Neuron (in vitro differentiated cells): Measurements from ENCODE around the gene EFCAB9.

Experiments
- H2AFZ ChIP-seq: one replicate; pipeline ENCODE4 v1.6.1; 2013; ENCODE audit warnings: low read depth, mild to moderate bottlenecking, inconsistent platforms, low read length, moderate library complexity
- H3K27me3 ChIP-seq: one replicate; pipeline ENCODE4 v1.6.1; 2013; ENCODE audit warnings: low read length; ENCODE audit not compliant: insufficient read depth
- H3K36me3 ChIP-seq: one replicate; pipeline ENCODE4 v1.6.1; 2013; ENCODE audit warnings: low read length; ENCODE audit not compliant: insufficient read depth
- H3K4me1 ChIP-seq: one replicate; pipeline ENCODE4 v1.6.1; 2013; ENCODE audit warnings: low read length; ENCODE audit not compliant: insufficient read depth
- H3K4me3 ChIP-seq: 2 replicates; pipeline ENCODE4 v1.5.1; 2013; ENCODE audit warnings: mild to moderate bottlenecking, low read length, moderate library complexity
- H3K9me3 ChIP-seq: one replicate; pipeline ENCODE4 v1.6.1; 2013; ENCODE audit warnings: low read length

Gene EFCAB9

DNA sequence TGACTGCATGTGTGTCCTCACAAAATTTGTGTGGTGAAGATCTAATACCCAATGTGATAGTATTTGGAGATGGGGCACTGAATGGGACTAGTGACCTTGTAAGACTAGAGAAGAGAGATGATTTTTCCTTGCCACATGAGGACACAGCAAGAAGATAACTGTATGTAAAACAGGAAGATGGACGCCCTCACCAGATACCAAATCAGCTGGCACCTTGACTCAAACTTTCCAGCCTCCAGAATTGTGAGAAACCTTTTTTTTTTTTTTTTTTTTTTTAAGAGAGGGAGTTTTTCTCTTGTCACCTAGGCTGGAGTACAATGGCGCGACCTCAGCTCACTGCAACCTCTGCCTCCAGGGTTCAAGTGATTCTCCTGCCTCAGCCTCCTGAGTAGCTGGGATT lies 49.3 kb downstream of the EFCAB9 start:
- no peak overlapping the region for H3K4me3 ChIP-seq
- H3K9me3 ChIP-seq, result peaks cover 6% of the 10 kb centered on the region
- peaks cover 2% of the 10 kb centered on the region for H3K4me1 ChIP-seq
- no peak overlapping the region for H2AFZ ChIP-seq
- no peaks in the 10 kb centered on the region for H3K27me3 ChIP-seq
- H3K36me3 ChIP-seq, result peaks cover 7% of the 10 kb centered on the region

DNA sequence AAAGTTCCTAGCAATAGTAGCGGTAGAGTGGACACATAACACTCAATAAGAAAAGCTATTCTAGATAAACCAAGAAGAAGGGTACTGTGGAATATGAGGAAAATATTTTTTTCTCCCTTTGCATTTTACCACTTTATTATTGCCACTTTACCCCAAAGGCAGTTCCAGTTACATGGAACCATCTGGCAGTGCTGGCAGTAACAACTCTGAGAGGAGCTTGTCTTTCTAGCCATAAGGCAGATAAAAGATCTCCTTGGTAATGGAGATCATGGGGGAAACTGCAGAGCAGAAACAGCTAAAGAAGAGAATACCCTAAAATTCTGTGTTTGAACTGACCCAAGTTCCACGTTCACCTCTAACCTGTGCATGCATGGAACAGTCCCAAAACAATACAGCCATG lies 51.1 kb downstream of the EFCAB9 start:
- Histone ChIP-seq H3K36me3 (peaks cover 4% of the 10 kb centered on the region), H3K9me3 (peaks cover 11% of the 10 kb centered on the region), H3K4me3 (no peak overlapping the region), H2AFZ (no peak overlapping the region), H3K4me1 (peaks cover 2% of the 10 kb centered on the region), H3K27me3 (no peaks in the 10 kb centered on the region)

DNA sequence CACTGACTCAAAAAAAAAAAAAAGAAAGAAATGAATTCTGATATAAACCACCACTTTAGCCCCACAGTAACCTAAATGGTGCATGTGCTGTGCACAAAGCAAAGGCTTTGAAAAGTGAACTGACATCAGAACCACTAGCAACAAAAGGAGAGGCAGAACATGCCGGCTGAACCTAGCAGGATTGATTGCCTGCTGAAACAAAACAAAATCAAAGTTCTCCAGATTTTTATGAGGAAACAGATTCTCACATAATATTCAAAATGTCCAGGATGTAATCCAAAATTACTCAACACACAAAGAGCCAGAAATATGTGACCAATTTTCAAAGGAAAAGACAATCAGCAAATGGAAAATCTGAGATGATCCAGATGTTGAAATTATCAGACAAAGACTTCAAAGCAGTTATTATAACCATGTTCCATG lies 51.7 kb downstream of the EFCAB9 start:
- H3K27me3 ChIP-seq, result no peaks in the 10 kb centered on the region
- peaks cover 2% of the 10 kb centered on the region for H3K4me1 ChIP-seq
- peaks cover 9% of the 10 kb centered on the region for H3K36me3 ChIP-seq
- H2AFZ ChIP-seq, result no peak overlapping the region
- H3K4me3 ChIP-seq, result no peak overlapping the region
- H3K9me3 ChIP-seq, result peaks cover 11% of the 10 kb centered on the region

DNA sequence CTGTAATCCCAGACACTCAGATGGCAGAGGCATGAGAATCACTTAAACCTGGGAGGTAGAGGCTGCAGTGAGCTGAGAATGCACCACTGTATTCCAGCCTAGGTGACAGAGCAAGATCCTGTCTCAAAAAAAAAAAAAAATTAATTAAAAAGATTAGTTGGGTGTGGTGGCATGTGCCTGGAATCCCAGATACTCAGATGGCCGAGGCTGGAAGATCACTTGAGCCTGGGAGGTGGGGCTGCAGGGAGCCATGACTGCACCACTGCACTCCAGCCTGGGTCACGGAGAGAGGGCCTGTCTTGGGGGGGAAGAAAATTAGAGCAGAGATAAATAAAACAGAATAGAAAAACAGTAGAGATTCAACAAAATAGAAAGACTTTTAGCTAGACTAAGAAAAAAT lies 54.7 kb downstream of the EFCAB9 start:
- H2AFZ ChIP-seq, result no peak overlapping the region
- H3K4me3 ChIP-seq, result no peak overlapping the region
- peaks cover 9% of the 10 kb centered on the region for H3K9me3 ChIP-seq
- H3K4me1 ChIP-seq, result peaks cover 2% of the 10 kb centered on the region
- peaks cover 10% of the 10 kb centered on the region for H3K36me3 ChIP-seq
- no peaks in the 10 kb centered on the region for H3K27me3 ChIP-seq

DNA sequence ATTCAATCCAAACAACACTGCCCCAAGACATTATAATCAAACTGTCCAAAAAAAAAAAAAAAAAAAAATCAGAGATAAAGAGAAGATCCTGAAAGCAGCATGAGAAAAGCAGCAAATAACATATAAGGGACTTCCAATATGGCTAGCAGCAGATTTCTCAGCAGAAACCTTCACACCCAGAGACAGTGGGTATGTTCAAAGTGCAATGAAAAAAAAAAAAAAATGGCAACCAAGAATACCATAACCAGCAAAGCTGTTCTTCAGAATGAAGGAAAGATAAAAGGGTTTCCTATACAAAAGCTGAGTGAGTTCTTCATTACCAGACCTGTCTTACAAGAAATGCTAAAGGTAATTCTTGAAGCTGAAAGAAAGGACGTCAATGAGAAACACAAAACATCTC lies 57.4 kb downstream of the EFCAB9 start:
- Histone ChIP-seq H3K9me3 (peaks cover 22% of the 10 kb centered on the region), H3K27me3 (no peaks in the 10 kb centered on the region), H3K4me3 (no peak overlapping the region), H3K36me3 (peaks cover 32% of the 10 kb centered on the region), H2AFZ (no peak overlapping the region), H3K4me1 (no peaks in the 10 kb centered on the region)

DNA sequence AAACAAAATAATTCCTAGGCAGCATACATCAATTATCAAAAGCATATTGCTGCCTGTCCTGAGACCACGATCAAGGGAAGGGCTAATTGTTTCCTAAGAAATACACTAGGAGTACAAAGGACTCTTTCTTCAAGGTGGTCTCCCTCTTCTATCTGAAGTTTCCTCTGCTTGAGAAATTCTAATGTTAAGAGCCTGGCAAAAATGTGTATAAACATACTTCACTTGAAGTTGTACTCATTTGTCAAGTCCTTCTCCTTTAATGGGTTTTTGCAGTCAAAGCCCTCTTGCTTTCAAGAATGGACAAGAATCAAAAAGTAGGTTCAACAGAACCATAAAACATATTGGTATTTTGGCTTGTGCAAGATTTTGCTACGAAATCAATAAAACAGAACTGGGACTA lies 58.5 kb downstream of the EFCAB9 start:
- H3K9me3 ChIP-seq, result peaks cover 29% of the 10 kb centered on the region
- H2AFZ ChIP-seq, result no peak overlapping the region
- no peaks in the 10 kb centered on the region for H3K27me3 ChIP-seq
- peaks cover 41% of the 10 kb centered on the region for H3K36me3 ChIP-seq
- H3K4me3 ChIP-seq, result no peak overlapping the region
- no peaks in the 10 kb centered on the region for H3K4me1 ChIP-seq
